GM12865 (cell line): Measurements from ENCODE around the gene TP73.

Experiments
- DNase-seq: peaks from one replicate; pipeline ENCODE4 v3.0.0; 2010; ENCODE audit warnings: low read depth
- H3K4me3 ChIP-seq: 2 replicates; pipeline ENCODE4 v1.5.1; 2011; ENCODE audit warnings: mild to moderate bottlenecking, low read depth, low read length, control low read depth
- TF ChIP-seq, protein P1 (sequence below): IDR thresholded peaks from 2 replicates; pipeline ENCODE4 v1.5.1; 2011; ENCODE audit warnings: low read length, control low read depth, low read depth, inconsistent platforms; ENCODE audit not compliant: insufficient read depth; ENCODE audit errors: missing control alignments

The TP73 gene

DNA sequence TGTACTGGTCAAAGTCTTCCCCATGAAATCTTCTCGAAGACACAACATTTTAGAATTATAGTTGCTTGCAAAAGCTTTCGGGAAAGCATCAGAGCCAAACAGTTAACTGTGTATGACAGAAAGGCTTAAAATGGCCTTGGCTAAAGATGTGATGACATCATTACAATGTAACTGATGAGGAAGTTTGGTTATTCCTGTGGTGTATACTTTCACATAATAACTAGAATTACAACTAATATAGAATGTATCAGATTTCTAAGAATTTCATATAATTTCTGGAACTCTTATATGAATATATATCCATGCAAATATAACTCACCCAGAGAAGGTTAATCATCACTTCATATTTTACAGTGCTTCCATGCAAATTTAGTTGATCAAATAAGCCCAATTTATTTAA lies 8.4 kb downstream of the TP73 start:
- TF ChIP-seq, protein P1, sequence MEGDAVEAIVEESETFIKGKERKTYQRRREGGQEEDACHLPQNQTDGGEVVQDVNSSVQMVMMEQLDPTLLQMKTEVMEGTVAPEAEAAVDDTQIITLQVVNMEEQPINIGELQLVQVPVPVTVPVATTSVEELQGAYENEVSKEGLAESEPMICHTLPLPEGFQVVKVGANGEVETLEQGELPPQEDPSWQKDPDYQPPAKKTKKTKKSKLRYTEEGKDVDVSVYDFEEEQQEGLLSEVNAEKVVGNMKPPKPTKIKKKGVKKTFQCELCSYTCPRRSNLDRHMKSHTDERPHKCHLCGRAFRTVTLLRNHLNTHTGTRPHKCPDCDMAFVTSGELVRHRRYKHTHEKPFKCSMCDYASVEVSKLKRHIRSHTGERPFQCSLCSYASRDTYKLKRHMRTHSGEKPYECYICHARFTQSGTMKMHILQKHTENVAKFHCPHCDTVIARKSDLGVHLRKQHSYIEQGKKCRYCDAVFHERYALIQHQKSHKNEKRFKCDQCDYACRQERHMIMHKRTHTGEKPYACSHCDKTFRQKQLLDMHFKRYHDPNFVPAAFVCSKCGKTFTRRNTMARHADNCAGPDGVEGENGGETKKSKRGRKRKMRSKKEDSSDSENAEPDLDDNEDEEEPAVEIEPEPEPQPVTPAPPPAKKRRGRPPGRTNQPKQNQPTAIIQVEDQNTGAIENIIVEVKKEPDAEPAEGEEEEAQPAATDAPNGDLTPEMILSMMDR, result no peak
- no peak overlapping the region; the same call in 1 of the 2 replicates for H3K4me3 ChIP-seq
- DNase-seq, result no peak

DNA sequence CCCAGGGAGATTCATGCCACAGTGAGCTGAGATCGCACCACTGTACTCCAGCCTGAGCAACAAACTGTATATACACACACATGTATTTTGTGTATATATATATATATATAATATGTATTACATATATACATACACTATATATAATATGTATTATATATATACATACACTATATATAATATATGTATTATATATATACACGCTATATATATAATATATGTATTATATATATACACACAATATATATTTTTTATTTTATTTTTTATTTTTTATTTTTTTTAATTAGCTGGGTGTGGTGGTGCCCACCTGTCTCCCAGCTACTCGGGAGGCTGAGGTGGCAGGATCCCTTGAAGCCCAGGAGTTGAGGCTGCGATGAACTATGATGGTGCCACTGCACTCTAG lies 9.3 kb downstream of the TP73 start:
- TF ChIP-seq, protein P1, result no peak
- DNase-seq, result no peak
- no peak overlapping the region for H3K4me3 ChIP-seq

DNA sequence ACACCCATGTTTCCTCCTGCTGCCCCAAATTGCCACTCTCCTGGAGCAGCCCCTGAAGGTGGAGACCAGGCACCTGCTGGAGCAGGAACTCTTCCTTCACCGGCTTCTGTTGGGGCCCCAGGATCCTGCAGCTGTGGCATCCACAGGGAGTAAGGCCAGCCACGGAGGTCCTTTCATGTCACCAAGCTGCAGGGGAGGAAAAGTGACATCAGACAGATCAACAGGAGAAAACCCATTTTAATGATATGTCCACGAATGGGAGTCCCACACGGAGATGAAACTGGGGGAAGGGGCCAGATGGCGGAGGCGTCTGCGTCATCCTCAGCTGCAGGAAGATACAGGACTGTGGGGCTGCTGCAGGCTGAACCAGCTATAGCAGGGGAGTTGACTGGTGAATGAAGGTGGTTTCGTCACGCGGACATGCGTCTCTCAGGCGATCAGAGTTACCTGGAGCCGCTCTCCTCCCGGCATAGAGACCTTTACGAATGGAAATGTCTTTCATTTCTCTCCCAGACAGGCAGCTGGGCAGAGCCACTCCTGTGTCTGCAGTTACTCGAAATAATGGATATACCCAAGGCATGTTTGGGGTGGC lies 9.9 kb downstream of the TP73 start:
- no peak for DNase-seq
- TF ChIP-seq, protein P1, result no peak
- H3K4me3 ChIP-seq, result no peak overlapping the region

DNA sequence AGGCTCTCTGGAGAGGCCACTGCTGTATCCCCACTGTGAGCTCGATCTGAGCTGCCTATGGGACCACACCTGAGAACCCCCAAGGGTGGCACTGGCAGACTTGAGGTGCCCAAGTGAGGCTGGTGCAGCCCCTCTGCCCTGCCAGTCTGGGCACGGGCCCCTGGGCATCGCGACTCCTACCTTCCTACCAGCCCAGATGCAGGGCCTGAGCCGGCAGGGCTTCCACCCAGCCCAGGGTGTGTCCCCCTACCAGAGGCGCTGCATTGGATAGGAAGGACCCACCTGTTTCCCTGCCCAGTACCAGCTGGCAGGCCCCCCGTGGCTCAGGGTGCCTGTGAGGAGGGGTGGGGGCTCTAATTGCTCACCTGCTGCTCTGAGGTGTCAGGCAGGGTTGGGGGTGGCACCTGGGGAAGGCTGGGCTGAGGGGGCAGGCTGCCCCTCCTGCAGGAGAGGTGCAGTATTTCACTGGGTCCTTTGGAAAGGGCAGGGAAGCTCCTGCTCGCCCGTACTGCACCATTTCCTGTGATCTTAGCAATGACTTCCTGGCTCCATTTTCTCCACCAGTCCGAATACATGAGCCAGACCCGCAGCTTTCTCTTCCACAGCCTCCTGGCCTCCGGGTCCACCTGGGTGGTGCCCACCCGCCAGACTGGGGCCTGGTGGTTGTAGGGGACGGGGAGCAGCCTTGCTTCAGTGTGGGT lies 11.8 kb downstream of the TP73 start:
- H3K4me3 ChIP-seq, result peak overlapping the region; percentile 56
- peak; percentile 51 for DNase-seq
- TF ChIP-seq, protein P1, result no peak

DNA sequence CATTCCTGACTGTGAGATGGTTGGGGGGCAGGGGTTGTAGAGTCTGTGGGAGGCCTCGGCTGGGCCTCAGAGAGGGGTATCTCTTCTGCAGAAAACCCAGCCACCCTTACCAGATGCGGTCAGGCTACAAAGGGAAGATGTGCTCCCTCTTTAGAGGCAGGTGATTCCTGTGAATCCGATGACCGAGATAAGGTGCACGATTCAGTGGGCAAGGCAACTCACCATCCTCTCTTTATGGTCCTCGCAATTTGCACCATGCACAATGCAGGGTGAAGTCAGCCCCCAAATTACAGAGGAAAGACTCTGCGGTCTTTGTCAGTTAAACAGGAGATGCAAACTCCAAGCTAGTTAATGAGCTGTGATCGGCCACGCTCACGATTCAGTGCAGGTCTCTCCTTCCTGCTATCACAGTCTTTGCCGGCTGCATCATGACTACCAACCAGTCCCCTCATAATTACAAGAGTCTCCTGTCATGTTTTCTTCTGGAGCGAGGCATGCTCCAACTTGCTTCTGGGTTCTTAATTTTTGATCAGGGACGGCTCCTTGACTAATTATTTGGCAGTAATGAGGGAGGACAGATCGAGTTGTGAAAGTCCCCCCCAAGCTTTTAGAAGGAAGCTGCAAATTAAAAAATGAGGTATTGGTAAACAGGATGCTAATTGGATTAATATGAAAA lies 12.5 kb downstream of the TP73 start:
- H3K4me3 ChIP-seq, result peak overlapping the region; percentile 56
- TF ChIP-seq, protein P1, result no peak
- DNase-seq, result peak; percentile 67

DNA sequence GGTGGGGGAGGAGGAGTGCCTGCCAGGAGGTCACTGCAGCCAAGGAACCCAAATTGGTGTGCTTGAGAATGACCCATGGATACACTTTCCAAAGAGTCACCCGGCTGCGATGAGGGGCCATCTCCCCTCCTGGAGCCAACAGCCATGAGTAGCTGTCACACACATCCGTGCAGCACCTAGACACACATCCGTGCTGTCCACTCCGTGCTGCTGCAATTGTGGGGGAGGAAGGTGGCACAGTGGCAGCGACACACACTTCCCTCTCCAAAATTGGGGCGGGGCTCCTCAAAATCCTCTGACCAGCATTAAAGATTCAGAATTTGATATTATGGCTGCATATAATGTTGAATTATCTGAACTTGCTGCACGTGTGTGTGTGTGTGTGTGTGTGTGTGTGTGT lies 15.8 kb downstream of the TP73 start:
- H3K4me3 ChIP-seq, result peak overlapping the region; percentile 36
- no peak for DNase-seq

More for the DNA sequence above, 15.8 kb downstream of the TP73 start:
- TF ChIP-seq, protein P1, result no peak
